Effector memory CD4-positive, alpha-beta T cell (primary cell): ENCODE data around the gene STUB1.
A peak's percentile ranks its signal among the peaks of the same experiment; 100 is the strongest.

Experiments used
- DNase-seq, 3 donors: peaks; one replicate each; pipeline ENCODE4 v3.0.0-alpha.2; 2020
- H3K27ac ChIP-seq: 2 replicates; pipeline ENCODE4 v1.7.0; 2013; ENCODE audit warnings: mild to moderate bottlenecking, low read length, moderate library complexity; ENCODE audit not compliant: insufficient read depth, poor library complexity, severe bottlenecking
- H3K27me3 ChIP-seq: replicated peaks from 2 replicates; pipeline ENCODE4 v1.7.0; 2013; ENCODE audit warnings: mild to moderate bottlenecking, low read length; ENCODE audit not compliant: insufficient read depth, control insufficient read depth, poor library complexity, severe bottlenecking
- H3K36me3 ChIP-seq: 2 replicates; pipeline ENCODE4 v1.7.0; 2013; ENCODE audit warnings: mild to moderate bottlenecking, low read length, moderate library complexity; ENCODE audit not compliant: control insufficient read depth, insufficient read depth
- H3K4me1 ChIP-seq: 2 replicates; pipeline ENCODE4 v1.7.0; 2013; ENCODE audit warnings: low read length, mild to moderate bottlenecking; ENCODE audit not compliant: control insufficient read depth, insufficient read depth, poor library complexity, severe bottlenecking
- H3K4me3 ChIP-seq: 2 replicates; pipeline ENCODE4 v1.7.0; 2013; ENCODE audit warnings: low read length, low read depth, mild to moderate bottlenecking; ENCODE audit not compliant: insufficient read depth, poor library complexity, severe bottlenecking
- H3K9me3 ChIP-seq: 2 replicates; pipeline ENCODE4 v1.7.0; 2013; ENCODE audit warnings: mild to moderate bottlenecking, low read length, moderate library complexity; ENCODE audit not compliant: control insufficient read depth

Gene STUB1

DNA sequence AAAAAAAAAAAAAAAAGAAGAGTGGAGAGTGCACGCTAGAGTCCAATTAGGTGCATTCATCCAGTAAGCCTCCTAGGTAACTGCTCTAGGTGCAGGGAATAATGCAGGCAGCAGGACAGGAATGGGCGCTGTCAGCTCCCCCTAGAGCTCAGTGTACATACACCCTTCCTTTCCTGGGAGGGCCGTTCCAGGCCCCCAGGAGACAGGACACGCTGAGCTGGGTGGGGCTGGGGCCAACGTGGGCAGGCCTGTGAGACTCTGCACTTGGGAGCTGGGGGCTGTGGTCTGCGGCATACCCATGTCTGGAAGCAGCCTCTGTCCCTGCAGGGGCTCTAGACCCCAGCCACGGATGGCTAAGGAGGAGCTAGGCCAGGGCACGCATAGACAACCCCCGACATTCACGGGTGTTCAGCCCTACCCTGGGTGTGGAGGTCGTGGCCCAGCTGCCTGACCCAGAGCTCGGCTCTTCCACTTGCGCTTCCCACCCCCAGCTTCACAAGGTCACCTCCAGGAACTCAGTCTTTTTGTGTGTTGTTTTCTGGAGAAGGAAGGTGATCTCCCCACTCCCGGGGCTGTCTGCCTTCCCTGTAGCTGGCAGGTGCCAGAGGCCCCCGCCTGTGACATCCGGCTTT is 39.7 kb downstream of the STUB1 start:
- peak overlapping the region; percentile 56 for H3K4me3 ChIP-seq
- H3K27me3 ChIP-seq = no peaks in the 10 kb centered on the region
- H3K36me3 ChIP-seq = no peaks in the 10 kb centered on the region
- no peak for DNase-seq
- H3K27ac ChIP-seq = peak overlapping the region; percentile 51
- no peaks in the 10 kb centered on the region for H3K9me3 ChIP-seq
- peaks cover 29% of the 10 kb centered on the region for H3K4me1 ChIP-seq

DNA sequence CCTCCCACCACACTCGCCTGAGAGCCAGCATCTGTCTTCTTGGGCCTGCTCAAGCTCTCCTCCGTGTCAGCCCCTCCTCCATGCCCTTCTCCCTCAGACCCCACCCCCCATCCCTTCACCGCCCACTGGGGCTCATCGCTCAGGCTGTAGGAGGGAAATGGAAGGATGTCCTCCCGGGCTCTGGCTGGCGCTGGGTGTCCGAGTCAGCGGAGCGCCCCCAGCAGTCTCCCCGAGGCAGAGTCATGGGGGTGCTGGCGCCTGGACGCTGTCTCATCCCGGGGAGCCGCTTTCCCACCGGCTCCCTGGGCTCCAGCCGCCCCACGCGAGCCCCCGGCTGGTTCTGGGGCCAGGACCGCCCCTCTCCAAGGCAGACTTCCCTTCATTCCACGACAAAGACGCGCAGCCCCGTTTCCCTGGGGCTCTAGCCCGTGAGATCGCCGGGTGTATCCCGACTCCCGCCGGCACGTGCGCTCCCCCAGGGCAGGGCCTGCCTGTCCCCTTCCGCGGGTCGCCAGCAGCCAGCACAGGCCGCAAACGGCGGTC is 40.3 kb downstream of the STUB1 start:
- H3K9me3 ChIP-seq = no peaks in the 10 kb centered on the region
- H3K4me1 ChIP-seq = peaks cover 27% of the 10 kb centered on the region
- H3K27me3 ChIP-seq = no peaks in the 10 kb centered on the region
- DNase-seq = no peak
- no peaks in the 10 kb centered on the region for H3K36me3 ChIP-seq
- peak overlapping the region; percentile 56 for H3K4me3 ChIP-seq
- peak overlapping the region; percentile 51 for H3K27ac ChIP-seq

DNA sequence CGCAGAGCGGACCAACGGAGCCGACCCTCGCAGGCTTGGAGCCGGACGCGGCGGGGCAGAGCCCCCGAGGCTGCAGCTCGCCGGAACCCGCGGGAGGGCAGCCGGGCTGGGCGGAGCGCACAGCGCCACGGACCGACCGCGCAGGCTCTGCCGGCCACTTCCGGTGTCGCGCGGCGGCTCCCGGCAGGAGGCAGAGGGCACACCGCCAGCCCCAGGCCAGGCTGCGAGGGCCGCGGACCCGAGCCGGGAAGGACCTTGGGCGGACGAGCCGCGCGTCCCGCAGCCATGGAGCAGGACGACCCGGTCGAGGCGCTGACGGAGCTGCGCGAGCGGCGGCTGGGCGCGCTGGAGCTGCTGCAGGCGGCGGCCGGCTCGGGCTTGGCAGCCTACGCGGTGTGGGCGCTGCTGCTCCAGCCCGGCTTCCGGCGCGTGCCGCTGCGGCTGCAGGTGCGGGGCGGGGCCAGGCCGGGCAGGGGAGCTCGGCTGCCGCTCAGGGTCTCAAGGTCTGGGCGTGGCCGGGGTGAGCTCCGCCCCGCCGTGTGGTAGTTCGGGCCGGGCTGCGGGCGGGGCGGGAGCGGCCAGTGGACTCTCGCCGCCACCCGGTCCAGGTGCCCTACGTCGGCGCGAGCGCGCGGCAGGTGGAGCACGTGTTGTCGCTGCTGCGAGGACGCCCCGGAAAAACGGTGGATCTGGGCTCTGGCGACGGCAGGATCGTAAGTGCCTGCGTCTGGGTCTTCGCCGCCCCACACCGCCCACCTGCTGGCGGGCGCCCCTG is 41.0 kb downstream of the STUB1 start, which contains the start of gene ANTKMT:
ANTKMT (plus strand) TSS at position 157 of the 775 bp plus-strand sequence; CDS start at position 286, 129 bp downstream.
- peak; percentile 56 to 67 (median 58) for DNase-seq
- no peaks in the 10 kb centered on the region for H3K27me3 ChIP-seq
- peaks cover 22% of the 10 kb centered on the region for H3K4me1 ChIP-seq
- peak within 1 kb of the TSS; percentile 56 for H3K4me3 ChIP-seq
- H3K27ac ChIP-seq = peak within 1 kb of the TSS; percentile 51
- no peaks in the 10 kb centered on the region for H3K9me3 ChIP-seq
- no peaks in the 10 kb centered on the region for H3K36me3 ChIP-seq

DNA sequence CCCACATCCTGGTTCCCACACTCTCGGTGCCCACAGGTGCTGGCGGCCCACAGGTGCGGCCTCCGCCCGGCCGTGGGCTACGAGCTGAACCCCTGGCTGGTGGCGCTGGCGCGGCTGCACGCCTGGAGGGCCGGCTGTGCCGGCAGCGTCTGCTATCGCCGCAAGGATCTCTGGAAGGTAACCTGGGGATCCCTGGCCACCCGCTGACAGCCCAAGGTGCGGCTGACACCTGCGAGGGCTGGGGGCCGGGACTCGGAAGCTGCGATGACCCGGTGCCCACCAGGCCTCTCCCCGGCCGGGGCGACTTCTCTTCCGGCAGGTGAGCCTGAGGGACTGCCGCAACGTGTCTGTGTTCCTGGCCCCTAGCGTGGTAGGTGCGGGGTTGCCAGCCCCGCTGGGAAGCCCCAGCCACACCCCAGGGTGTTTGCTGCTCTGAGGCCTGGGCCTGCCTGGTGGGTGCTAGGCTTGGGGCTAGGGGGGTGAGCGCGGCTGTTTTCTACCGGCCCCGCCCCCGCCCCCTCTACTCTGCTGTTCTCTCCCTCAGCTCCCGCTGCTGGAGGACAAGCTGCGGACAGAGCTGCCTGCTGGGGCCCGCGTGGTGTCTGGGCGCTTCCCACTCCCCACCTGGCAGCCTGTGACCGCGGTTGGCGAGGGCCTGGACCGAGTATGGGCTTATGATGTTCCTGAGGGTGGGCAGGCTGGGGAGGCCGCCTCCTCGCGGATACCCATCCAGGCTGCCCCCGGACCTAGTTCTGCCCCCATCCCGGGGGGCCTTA is 41.7 kb downstream of the STUB1 start:
- no peak for DNase-seq
- Histone ChIP-seq H3K36me3 (no peaks in the 10 kb centered on the region), H3K27me3 (no peaks in the 10 kb centered on the region), H3K9me3 (no peaks in the 10 kb centered on the region), H3K27ac (peak overlapping the region; percentile 37), H3K4me1 (peaks cover 27% of the 10 kb centered on the region), H3K4me3 (no peak overlapping the region)

DNA sequence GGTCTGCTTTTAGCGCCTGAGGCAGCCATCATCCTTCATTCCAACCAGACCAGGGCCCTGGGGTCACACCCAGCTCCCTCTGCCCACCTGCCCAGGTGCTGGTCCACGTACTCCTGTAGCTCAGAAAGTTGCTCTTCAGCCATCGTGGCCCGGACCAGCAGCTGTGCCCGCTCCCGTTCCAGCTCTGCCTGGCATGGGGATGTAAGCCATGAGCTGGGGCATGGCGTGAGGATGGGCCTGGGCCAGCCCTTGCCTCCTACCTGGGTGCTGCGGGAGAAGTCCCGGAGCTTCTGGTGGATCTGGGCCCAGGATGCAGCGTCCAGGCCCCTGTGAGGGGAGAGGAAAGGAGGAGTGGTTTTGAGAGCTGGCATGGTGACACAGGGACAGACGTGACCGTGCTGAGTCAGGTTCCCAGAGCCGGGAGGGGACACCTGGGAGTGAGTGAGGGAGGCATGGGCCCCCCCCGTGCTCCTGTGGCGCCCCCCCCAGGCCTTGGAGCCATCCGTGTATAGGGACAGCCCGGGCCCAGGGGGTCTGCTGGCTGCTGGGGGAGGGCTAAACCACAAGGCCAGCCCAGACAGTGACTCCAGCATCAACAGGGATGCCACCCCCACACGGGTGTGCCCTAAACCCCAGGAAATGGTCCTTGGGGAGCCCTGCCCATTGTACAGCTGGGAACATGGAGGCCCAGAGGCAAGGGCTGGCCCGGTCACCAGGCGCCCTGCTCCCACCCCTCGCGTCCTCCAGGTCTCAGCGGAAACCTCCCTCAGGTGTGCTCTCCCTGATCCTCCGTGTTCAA is 42.8 kb downstream of the STUB1 start:
- Histone ChIP-seq H3K9me3 (no peaks in the 10 kb centered on the region), H3K4me1 (peaks cover 36% of the 10 kb centered on the region), H3K4me3 (no peak overlapping the region), H3K27ac (no peak overlapping the region), H3K36me3 (no peaks in the 10 kb centered on the region), H3K27me3 (no peaks in the 10 kb centered on the region)
- DNase-seq = no peak

DNA sequence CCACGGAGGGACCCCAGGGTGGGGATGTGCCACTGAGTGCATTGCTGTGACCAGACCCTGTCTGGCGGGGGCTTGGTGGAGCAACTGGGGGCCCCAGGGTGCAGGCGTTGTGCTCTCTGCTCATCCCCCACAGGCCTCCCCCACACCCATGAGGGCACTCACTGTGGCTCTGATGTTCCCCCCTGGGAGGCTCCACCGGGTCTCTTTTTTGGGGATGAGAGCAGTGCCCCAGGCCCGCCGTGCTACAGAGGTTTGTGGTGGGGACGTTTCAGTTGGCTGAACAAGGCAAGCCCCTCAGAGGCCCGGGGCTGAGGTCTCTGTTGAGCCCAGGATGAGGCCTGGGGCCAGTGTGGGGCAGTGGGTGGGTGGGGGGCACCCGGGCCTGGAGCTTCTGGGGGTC is 43.5 kb downstream of the STUB1 start:
- H3K9me3 ChIP-seq = no peaks in the 10 kb centered on the region
- DNase-seq = no peak
- peaks cover 39% of the 10 kb centered on the region for H3K4me1 ChIP-seq
- no peak overlapping the region for H3K27ac ChIP-seq
- no peak overlapping the region for H3K4me3 ChIP-seq
- H3K36me3 ChIP-seq = no peaks in the 10 kb centered on the region
- no peaks in the 10 kb centered on the region for H3K27me3 ChIP-seq

DNA sequence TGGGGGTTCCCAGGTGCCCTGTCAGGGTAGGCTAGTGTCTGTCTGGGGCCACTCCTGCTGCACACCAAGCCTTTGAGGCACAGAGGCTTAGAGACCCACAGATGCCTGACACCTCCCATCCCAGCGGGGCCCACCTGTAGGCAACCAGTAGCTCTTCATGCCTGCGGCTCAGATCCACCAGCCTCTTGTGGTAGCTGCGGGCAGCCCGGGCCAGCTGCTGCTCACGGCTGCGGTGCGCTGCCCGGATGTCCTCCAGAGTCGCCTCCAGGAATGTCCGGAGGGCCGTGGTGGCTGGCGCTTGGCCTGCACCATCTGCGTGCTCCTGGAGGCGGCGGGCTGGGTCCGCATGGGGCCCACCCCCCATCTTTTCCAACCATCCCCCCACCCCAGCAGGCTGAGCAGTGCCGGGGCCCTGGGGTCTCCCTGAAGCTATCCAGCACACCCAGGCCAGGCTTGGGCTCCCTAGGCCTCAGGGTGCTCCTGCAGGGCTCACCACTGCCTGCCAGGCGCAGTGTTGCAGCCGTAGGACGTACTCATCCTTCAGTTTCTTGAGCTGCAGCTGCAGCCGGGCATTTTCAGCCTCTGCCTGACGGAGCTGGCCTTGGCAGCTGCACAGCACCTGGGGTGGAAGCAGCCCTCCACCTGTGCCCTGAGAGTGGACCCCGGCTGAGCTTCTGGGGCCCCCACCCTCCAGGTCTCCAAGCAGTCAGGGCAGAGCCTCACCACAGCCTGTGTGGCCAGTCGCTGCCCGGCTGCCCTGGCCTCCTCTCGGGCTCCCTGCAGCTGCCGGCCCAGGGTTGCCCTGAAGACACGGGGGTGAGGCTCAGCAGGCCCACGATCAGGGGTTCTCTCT is 44.2 kb downstream of the STUB1 start:
- Histone ChIP-seq H3K36me3 (no peaks in the 10 kb centered on the region), H3K4me1 (peaks cover 39% of the 10 kb centered on the region), H3K27ac (no peak overlapping the region), H3K27me3 (no peaks in the 10 kb centered on the region), H3K9me3 (no peaks in the 10 kb centered on the region), H3K4me3 (no peak overlapping the region)
- no peak for DNase-seq

DNA sequence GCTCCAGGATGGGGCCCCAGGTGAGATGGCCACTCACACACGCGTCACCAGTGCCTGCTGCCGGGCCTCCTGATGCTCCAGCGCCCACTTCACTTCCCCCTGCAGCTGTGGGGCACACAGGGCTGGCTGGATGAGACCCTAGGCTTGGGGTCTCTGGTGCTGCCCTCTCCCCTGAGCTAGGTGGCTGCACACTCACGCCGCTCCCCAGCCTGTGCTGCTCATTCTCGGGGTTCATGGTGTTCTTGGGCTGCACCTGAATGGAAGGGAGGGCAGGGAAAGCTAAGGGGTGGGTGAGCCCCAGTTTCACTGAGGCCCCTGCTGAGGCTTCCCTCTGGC is 44.8 kb downstream of the STUB1 start:
- no peak for DNase-seq
- Histone ChIP-seq H3K27me3 (no peaks in the 10 kb centered on the region), H3K4me1 (peaks cover 37% of the 10 kb centered on the region), H3K36me3 (no peaks in the 10 kb centered on the region), H3K27ac (no peak overlapping the region), H3K4me3 (no peak overlapping the region), H3K9me3 (no peaks in the 10 kb centered on the region)
